ENCODE results near the gene HSD17B12. TPM values are rescaled to one million over a fixed set of nuclear protein-coding genes. Genes with fewer than 3 reads are reported as not detected.

The HSD17B12 gene
- total and polyA plus RNA-seq, 2 of the 8 experiments (the other 6 are each of a cell fraction or from before 2014, with no cell fraction given), result 46.0 to 121 TPM

DNA sequence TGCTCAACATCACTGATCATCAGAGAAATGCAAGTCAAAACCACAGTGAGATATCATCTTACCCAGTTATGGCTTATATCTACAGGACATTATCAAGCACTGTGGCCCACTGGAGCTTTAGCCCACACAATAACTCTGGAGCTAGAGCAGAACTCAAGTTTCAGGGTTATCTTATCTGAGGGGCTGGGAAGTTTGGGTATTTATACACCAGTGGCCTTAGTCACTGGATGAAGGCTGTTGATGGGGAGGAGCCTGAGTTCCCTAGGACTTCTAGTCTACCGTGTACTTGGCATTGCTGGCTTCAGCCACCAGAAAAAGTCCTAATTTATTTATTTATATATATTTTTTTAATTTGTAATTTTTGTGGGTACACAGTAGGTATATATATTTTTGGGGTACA lies 19.3 kb downstream of the HSD17B12 start (continued):
- TF ChIP-seq, protein P1, sequence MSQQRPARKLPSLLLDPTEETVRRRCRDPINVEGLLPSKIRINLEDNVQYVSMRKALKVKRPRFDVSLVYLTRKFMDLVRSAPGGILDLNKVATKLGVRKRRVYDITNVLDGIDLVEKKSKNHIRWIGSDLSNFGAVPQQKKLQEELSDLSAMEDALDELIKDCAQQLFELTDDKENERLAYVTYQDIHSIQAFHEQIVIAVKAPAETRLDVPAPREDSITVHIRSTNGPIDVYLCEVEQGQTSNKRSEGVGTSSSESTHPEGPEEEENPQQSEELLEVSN (IDR thresholded peaks at IDR 0.05), result no peak
- no peak for TF ChIP-seq JUN (IDR thresholded peaks at IDR 0.05; ENCODE audit: low read depth, low read length)
- TF ChIP-seq POLR2AphosphoS5 (IDR thresholded peaks at IDR 0.05; ENCODE audit: low read depth, low read length), result no peak

Measured in H1 (cell line).